H1 (cell line): ENCODE data around the gene SYT17. TPM values are rescaled to one million over a fixed set of nuclear protein-coding genes. Genes with fewer than 3 reads are reported as not detected.

Experiments used
- BRCA1 ChIP-seq: IDR thresholded peaks from 2 replicates; pipeline ENCODE4 v1.6.1; 2012; ENCODE audit warnings: low read depth, low read length, improper control_type of control experiment
- EGR1 ChIP-seq: IDR thresholded peaks from 2 replicates; pipeline ENCODE4 v1.6.1; 2011; ENCODE audit warnings: low read depth, low read length, borderline replicate concordance
- GTF2F1 ChIP-seq: IDR thresholded peaks from 2 replicates; pipeline ENCODE4 v1.6.1; 2012; ENCODE audit warnings: low read depth, low read length, improper control_type of control experiment, borderline replicate concordance
- HDAC6 ChIP-seq: IDR thresholded peaks from one replicate; pipeline ENCODE4 v1.7.1; 2012; ENCODE audit warnings: low read depth, mild to moderate bottlenecking, inconsistent platforms, low read length, moderate library complexity
- USF2 ChIP-seq: IDR thresholded peaks from 2 replicates; pipeline ENCODE4 v1.6.1; 2011; ENCODE audit warnings: low read length, improper control_type of control experiment
- polyA plus RNA-seq, 7 experiments: library from polyadenylated mRNA; depleted of rRNA in 3 of 7; stranded (reverse) in 5 of 7; unstranded in 2 of 7; fragments of >200 nt in 5 of 7; fragments of 200-250 nt in 2 of 7; gene quantifications; 1 replicate in 5 of 7; 2 replicates in 1 of 7; 4 replicates in 1 of 7; pipeline versions ENCODE4 v1.2.1 to v1.2.3, GENCODE V29; 2011 to 2013; ENCODE audit warnings: missing spikeins in 2 of 7, mixed read lengths in 2 of 7
- total RNA-seq: library from RNA; stranded (reverse); fragmentation: NEBNext Ultra II Directional; extraction: Animal tissue kit (Norgen Biotek cat#: 25700); gene quantifications from 2 replicates; pipeline ENCODE4 v1.2.1, GENCODE V29; 2021

SYT17 gene
- total and polyA plus RNA-seq, 2 of the 8 experiments (the other 6 are each of a cell fraction or from before 2014, with no cell fraction given) = 5.8 to 18.1 TPM

- no peak for TF ChIP-seq GTF2F1
- no peak for TF ChIP-seq BRCA1
- TF ChIP-seq HDAC6 = no peak
- no peak for TF ChIP-seq USF2
- TF ChIP-seq EGR1 = no peak
Observed at GRCh38 chr16:19218581-19218980, 50.5 kb downstream of the SYT17 start (continued).
